ENCODE data around the gene EFNA5. TPM values are rescaled to one million over a fixed set of nuclear protein-coding genes. Genes with fewer than 3 reads are reported as not detected.

EFNA5 gene
- total RNA-seq, 1 experiment from 2014 or later: 0.22 TPM

DNA sequence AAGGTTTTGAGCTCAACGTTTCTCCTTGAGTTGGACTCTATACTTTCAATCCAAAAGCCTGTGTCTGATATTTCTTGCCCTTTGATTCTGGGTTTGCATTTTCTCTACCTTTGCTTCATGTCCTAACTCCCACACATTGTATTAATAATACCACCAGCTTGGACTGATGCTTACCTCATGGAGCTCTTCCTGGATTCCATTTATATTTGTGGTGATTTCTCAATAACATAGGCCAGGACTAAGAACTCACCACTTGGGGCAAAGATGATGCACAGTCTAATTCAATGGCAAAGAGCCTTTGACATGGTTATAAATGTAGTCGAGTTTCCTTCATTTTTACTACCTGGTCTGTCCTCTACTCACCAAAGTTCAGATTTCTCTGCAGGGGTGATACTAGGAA is 27.5 kb upstream of the EFNA5 start:
- Histone ChIP-seq H3K9me3 (ENCODE audit: control insufficient read depth in 1 of 2, insufficient read depth in 1 of 2, low read depth in 1 of 2, low read length in 2 of 2) (no peaks in the 10 kb centered on the region), H3K27me3 (ENCODE audit: insufficient read depth, low read length) (no peaks in the 10 kb centered on the region), H3K4me2 (ENCODE audit: low read length) (no peak overlapping the region), H3K36me3 (ENCODE audit: control insufficient read depth in 1 of 2, insufficient read depth in 2 of 2, low read length in 2 of 2) (no peaks in the 10 kb centered on the region), H3K27ac (ENCODE audit: low read depth, low read length) (no peak overlapping the region), H3K4me1 (ENCODE audit: control insufficient read depth in 1 of 2, insufficient read depth in 2 of 2, low read length in 2 of 2) (no peaks in the 10 kb centered on the region), H3K9ac (ENCODE audit: low read length) (no peak overlapping the region), H2AFZ (ENCODE audit: low read depth, low read length, poor library complexity, severe bottlenecking) (no peak overlapping the region), H3K79me2 (ENCODE audit: insufficient read depth, low read length) (no peaks in the 10 kb centered on the region), H3K9me2 (ENCODE audit: insufficient read depth) (no peaks in the 10 kb centered on the region), H3K4me3 (replicated peaks in 1 of 2; ENCODE audit: low read depth in 1 of 2, low read length in 2 of 2) (no peak overlapping the region), H4K20me1 (ENCODE audit: insufficient read depth) (no peaks in the 10 kb centered on the region)
- POLR2A ChIA-PET: no interaction called here
- DNase-seq (ENCODE audit: low read depth, low spot score): no peak
- CTCF ChIA-PET: no interaction called here
- no TSS peak for BruUV-seq (replicated peaks)
- no peak for ATAC-seq
- TF ChIP-seq EZH2 (IDR thresholded peaks at IDR 0.05) (no peak), YY1 (IDR thresholded peaks at IDR 0.05; ENCODE audit: extremely low read depth, insufficient replicate concordance, low read depth, low read length) (no peak), EGR1 (IDR thresholded peaks at IDR 0.05; ENCODE audit: low read depth) (no peak), POLR2A (IDR thresholded peaks at IDR 0.05; ENCODE audit: borderline replicate concordance, extremely low read depth, insufficient read depth, insufficient read length) (no peak), TCF7L2 (IDR thresholded peaks at IDR 0.05; ENCODE audit: borderline replicate concordance, extremely low read depth, insufficient read depth, insufficient read length) (no peak), SP1 (IDR thresholded peaks at IDR 0.05; ENCODE audit: low read depth) (no peak), POLR2AphosphoS5 (IDR thresholded peaks at IDR 0.05; ENCODE audit: low read depth, low read length) (no peak), JUND (IDR thresholded peaks at IDR 0.05) (no peak), CBX3 (IDR thresholded peaks at IDR 0.05; ENCODE audit: low read depth) (no peak), CEBPB (IDR thresholded peaks at IDR 0.05; ENCODE audit: low read depth) (no peak)
- TF ChIP-seq, protein P1, sequence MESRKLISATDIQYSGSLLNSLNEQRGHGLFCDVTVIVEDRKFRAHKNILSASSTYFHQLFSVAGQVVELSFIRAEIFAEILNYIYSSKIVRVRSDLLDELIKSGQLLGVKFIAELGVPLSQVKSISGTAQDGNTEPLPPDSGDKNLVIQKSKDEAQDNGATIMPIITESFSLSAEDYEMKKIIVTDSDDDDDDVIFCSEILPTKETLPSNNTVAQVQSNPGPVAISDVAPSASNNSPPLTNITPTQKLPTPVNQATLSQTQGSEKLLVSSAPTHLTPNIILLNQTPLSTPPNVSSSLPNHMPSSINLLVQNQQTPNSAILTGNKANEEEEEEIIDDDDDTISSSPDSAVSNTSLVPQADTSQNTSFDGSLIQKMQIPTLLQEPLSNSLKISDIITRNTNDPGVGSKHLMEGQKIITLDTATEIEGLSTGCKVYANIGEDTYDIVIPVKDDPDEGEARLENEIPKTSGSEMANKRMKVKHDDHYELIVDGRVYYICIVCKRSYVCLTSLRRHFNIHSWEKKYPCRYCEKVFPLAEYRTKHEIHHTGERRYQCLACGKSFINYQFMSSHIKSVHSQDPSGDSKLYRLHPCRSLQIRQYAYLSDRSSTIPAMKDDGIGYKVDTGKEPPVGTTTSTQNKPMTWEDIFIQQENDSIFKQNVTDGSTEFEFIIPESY (IDR thresholded peaks at IDR 0.05; ENCODE audit: extremely low read depth, insufficient replicate concordance, low read length): no peak
- TF ChIP-seq, protein P2, sequence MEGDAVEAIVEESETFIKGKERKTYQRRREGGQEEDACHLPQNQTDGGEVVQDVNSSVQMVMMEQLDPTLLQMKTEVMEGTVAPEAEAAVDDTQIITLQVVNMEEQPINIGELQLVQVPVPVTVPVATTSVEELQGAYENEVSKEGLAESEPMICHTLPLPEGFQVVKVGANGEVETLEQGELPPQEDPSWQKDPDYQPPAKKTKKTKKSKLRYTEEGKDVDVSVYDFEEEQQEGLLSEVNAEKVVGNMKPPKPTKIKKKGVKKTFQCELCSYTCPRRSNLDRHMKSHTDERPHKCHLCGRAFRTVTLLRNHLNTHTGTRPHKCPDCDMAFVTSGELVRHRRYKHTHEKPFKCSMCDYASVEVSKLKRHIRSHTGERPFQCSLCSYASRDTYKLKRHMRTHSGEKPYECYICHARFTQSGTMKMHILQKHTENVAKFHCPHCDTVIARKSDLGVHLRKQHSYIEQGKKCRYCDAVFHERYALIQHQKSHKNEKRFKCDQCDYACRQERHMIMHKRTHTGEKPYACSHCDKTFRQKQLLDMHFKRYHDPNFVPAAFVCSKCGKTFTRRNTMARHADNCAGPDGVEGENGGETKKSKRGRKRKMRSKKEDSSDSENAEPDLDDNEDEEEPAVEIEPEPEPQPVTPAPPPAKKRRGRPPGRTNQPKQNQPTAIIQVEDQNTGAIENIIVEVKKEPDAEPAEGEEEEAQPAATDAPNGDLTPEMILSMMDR (IDR thresholded peaks at IDR 0.05 in 2 of 3, conservative IDR thresholded peaks at IDR 0.05 in 1 of 3; ENCODE audit: borderline replicate concordance in 1 of 3, insufficient read depth in 1 of 3, low read depth in 2 of 3, low read length in 2 of 3): no peak
- TF ChIP-seq, protein P3, sequence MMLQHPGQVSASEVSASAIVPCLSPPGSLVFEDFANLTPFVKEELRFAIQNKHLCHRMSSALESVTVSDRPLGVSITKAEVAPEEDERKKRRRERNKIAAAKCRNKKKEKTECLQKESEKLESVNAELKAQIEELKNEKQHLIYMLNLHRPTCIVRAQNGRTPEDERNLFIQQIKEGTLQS (IDR thresholded peaks at IDR 0.05): no peak
- intact Hi-C loops (cut with micrococcal nuclease): no loop called here
- RAD21 ChIA-PET (ENCODE audit: low non-redundant PET in 1 of 2, low total read pairs in 2 of 2, uncharacterized antibody in 2 of 2, unreplicated experiment in 2 of 2): no interaction called here
